WTC11 (cell line): ENCODE measurements around the gene STXBP1. TPM values are rescaled to one million over a fixed set of nuclear protein-coding genes. Genes with fewer than 3 reads are reported as not detected.

Experiments used
- ATAC-seq: fragments of 200-7000 bp; cut with Tn5 transposase; 2 replicates; pipeline ENCODE4 v1.10.0; 2021; ENCODE audit warnings: mild to moderate bottlenecking, moderate library complexity
- CTCF ChIA-PET: fragments of 300-600 bp; sonication (Branson Sonifier 250); formaldehyde crosslinking; loops from one replicate; lab custom pipeline; 2021; ENCODE audit warnings: antibody characterized with exemption; lab: Charles Lee
- POLR2A ChIA-PET: fragments of 350-600 bp; sonication (Branson Sonifier 250); formaldehyde crosslinking; loops from one replicate; lab custom pipeline; 2021; ENCODE audit warnings: antibody characterized with exemption; lab: Charles Lee
- DNase-seq: peaks from one replicate; pipeline ENCODE4 v3.0.0; 2021; ENCODE audit warnings: low spot score
- H3K27ac Mint-ChIP-seq: 2 replicates; pipeline ENCODE4 v1.8.0; 2021; ENCODE audit warnings: mixed read lengths
- H3K27me3 Mint-ChIP-seq: 2 replicates; pipeline ENCODE4 v1.8.0; 2021; ENCODE audit warnings: low read depth, mild to moderate bottlenecking, moderate library complexity, mixed read lengths
- H3K36me3 Mint-ChIP-seq: 2 replicates; pipeline ENCODE4 v1.8.0; 2021; ENCODE audit warnings: mixed read lengths
- H3K4me1 Mint-ChIP-seq: 2 replicates; pipeline ENCODE4 v1.8.0; 2022; ENCODE audit warnings: mixed read lengths
- H3K4me3 Mint-ChIP-seq: 2 replicates; pipeline ENCODE4 v1.8.0; 2021; ENCODE audit warnings: mild to moderate bottlenecking, moderate library complexity, mixed read lengths
- H3K9me3 Mint-ChIP-seq: 2 replicates; pipeline ENCODE4 v1.8.0; 2021; ENCODE audit warnings: mixed read lengths
- AFF4 ChIP-seq: sonication (generic); formaldehyde crosslinking; IDR thresholded peaks from 2 replicates; pipeline ENCODE4 v1.8.1; 2023; ENCODE audit warnings: mild to moderate bottlenecking, missing genetic modification reagents, borderline replicate concordance
- ESRRA ChIP-seq: sonication (generic); formaldehyde crosslinking; IDR thresholded peaks from 2 replicates; pipeline ENCODE4 v1.8.1; 2022; ENCODE audit warnings: mild to moderate bottlenecking, missing genetic modification reagents, borderline replicate concordance
- FOXP4 ChIP-seq: sonication (generic); formaldehyde crosslinking; IDR thresholded peaks from 2 replicates; pipeline ENCODE4 v1.8.0; 2022; ENCODE audit warnings: mild to moderate bottlenecking, missing genetic modification reagents
- GABPB1 ChIP-seq: sonication (generic); formaldehyde crosslinking; IDR thresholded peaks from 2 replicates; pipeline ENCODE4 v1.8.1; 2023; ENCODE audit warnings: mild to moderate bottlenecking, missing genetic modification reagents
- KAT7 ChIP-seq: sonication (generic); formaldehyde crosslinking; IDR thresholded peaks from 2 replicates; pipeline ENCODE4 v1.8.1; 2023; ENCODE audit warnings: missing genetic modification reagents, mild to moderate bottlenecking, borderline replicate concordance
- NR1H2 ChIP-seq: sonication (generic); formaldehyde crosslinking; IDR thresholded peaks from 2 replicates; pipeline ENCODE4 v1.9.0; 2021; ENCODE audit warnings: mild to moderate bottlenecking, moderate library complexity, missing genetic modification reagents
- PRRX2 ChIP-seq: fragments of 250-450 bp; sonication (Bioruptor Pico); IDR thresholded peaks from 2 replicates; pipeline ENCODE4 v1.8.0; 2021; ENCODE audit warnings: mild to moderate bottlenecking
- RORB ChIP-seq: fragments of 250-450 bp; sonication (Bioruptor Pico); IDR thresholded peaks from 2 replicates; pipeline ENCODE4 v1.9.0; 2021; ENCODE audit warnings: mild to moderate bottlenecking
- SMAD3 ChIP-seq: sonication (generic); formaldehyde crosslinking; IDR thresholded peaks from 2 replicates; pipeline ENCODE4 v1.8.0; 2022; ENCODE audit warnings: missing genetic modification reagents, mild to moderate bottlenecking, borderline replicate concordance
- USF1 ChIP-seq: sonication (generic); formaldehyde crosslinking; IDR thresholded peaks from 2 replicates; pipeline ENCODE4 v1.8.0; 2022; ENCODE audit warnings: mild to moderate bottlenecking, missing genetic modification reagents
- ZNF317 ChIP-seq: sonication (generic); formaldehyde crosslinking; IDR thresholded peaks from 2 replicates; pipeline ENCODE4 v1.8.1; 2023; ENCODE audit warnings: low read depth, mild to moderate bottlenecking, moderate library complexity, missing genetic modification reagents, borderline replicate concordance
- ZNF416 ChIP-seq: fragments of 250-450 bp; sonication (Bioruptor Pico); IDR thresholded peaks from 2 replicates; pipeline ENCODE4 v1.9.0; 2021; ENCODE audit warnings: mild to moderate bottlenecking, inconsistent platforms
- total RNA-seq: library from RNA; stranded (reverse); gene quantifications from 3 replicates; pipeline ENCODE4 v1.2.3, GENCODE V29; 2021
- TF ChIP-seq, protein P1 (sequence below): fragments of 250-450 bp; sonication (Bioruptor Pico); IDR thresholded peaks from 2 replicates; pipeline ENCODE4 v1.8.0; 2021; ENCODE audit warnings: mild to moderate bottlenecking
- TF ChIP-seq, protein P2 (sequence below): sonication (generic); formaldehyde crosslinking; IDR thresholded peaks from 2 replicates; pipeline ENCODE4 v1.8.1; 2022; ENCODE audit warnings: mild to moderate bottlenecking, moderate library complexity, missing genetic modification reagents
- TF ChIP-seq, protein P3 (sequence below): sonication (generic); formaldehyde crosslinking; IDR thresholded peaks from 2 replicates; pipeline ENCODE4 v1.8.1; 2022; ENCODE audit warnings: low read depth, missing genetic modification reagents, borderline replicate concordance
- TF ChIP-seq, protein P4 (sequence below): fragments of 250-450 bp; sonication (Bioruptor Pico); conservative IDR thresholded peaks from 2 replicates; pipeline ENCODE4 v1.9.0; 2021; ENCODE audit warnings: mild to moderate bottlenecking
- TF ChIP-seq, protein P5 (sequence below): fragments of 250-450 bp; sonication (Bioruptor Pico); IDR thresholded peaks from 2 replicates; pipeline ENCODE4 v1.9.0; 2021; ENCODE audit warnings: mild to moderate bottlenecking

Gene STXBP1
- total RNA-seq, 1 experiment from 2014 or later, result 37.1 TPM

DNA sequence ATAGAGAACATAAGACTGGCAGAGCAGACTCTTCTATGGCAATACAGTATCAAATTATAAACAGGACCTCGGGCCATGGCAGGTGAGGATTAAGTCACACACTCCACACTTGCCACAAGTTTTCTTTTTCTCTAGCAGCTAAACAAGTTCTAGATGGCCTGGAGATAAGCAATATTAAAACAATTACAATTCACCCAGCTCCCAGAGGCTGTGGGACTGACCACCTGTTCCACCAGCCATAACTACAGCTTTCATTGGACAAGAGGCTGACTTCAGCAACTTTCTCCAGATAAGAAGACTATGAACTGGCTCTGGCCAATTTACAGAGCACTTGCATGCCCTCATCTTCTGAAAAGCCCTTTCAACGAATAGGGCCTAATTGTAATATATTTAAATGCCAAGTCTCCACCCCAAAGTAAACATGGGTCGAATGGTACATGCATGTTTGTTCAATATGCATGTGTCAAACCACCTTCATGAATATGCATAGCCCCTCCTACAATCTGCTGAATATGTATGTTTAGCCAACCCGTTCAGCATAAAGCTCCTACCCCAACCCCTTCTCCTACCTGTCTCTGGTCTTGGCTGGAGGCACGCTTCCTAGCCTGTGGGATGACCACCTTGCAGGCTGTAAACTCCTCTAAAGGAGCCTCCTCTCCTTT is 88.6 kb downstream of the STXBP1 start:
- H3K9me3 Mint-ChIP-seq, result no peaks in the 10 kb centered on the region
- ATAC-seq, result no peak
- H3K27me3 Mint-ChIP-seq, result peaks cover 4% of the 10 kb centered on the region
- DNase-seq, result no peak
- no peaks in the 10 kb centered on the region for H3K36me3 Mint-ChIP-seq
- no peak overlapping the region for H3K27ac Mint-ChIP-seq
- H3K4me1 Mint-ChIP-seq, result peaks cover 3% of the 10 kb centered on the region; the same call in 1 of the 2 replicates
- H3K4me3 Mint-ChIP-seq, result no peak overlapping the region
- POLR2A ChIA-PET, result no interaction called here
- TF ChIP-seq RORB (CRISPR knock-in tag) (no peak), USF1 (no peak), ZNF416 (CRISPR knock-in tag) (no peak), KAT7 (no peak), NR1H2 (CRISPR knock-in tag) (no peak), SMAD3 (no peak), PRRX2 (CRISPR knock-in tag) (no peak), GABPB1 (CRISPR knock-in tag) (no peak), AFF4 (no peak)
- TF ChIP-seq, protein P1, sequence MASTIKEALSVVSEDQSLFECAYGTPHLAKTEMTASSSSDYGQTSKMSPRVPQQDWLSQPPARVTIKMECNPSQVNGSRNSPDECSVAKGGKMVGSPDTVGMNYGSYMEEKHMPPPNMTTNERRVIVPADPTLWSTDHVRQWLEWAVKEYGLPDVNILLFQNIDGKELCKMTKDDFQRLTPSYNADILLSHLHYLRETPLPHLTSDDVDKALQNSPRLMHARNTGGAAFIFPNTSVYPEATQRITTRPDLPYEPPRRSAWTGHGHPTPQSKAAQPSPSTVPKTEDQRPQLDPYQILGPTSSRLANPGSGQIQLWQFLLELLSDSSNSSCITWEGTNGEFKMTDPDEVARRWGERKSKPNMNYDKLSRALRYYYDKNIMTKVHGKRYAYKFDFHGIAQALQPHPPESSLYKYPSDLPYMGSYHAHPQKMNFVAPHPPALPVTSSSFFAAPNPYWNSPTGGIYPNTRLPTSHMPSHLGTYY, result no peak
- TF ChIP-seq, protein P2, sequence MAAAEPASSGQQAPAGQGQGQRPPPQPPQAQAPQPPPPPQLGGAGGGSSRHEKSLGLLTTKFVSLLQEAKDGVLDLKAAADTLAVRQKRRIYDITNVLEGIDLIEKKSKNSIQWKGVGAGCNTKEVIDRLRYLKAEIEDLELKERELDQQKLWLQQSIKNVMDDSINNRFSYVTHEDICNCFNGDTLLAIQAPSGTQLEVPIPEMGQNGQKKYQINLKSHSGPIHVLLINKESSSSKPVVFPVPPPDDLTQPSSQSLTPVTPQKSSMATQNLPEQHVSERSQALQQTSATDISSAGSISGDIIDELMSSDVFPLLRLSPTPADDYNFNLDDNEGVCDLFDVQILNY (CRISPR knock-in tag), result no peak
- TF ChIP-seq, protein P3, sequence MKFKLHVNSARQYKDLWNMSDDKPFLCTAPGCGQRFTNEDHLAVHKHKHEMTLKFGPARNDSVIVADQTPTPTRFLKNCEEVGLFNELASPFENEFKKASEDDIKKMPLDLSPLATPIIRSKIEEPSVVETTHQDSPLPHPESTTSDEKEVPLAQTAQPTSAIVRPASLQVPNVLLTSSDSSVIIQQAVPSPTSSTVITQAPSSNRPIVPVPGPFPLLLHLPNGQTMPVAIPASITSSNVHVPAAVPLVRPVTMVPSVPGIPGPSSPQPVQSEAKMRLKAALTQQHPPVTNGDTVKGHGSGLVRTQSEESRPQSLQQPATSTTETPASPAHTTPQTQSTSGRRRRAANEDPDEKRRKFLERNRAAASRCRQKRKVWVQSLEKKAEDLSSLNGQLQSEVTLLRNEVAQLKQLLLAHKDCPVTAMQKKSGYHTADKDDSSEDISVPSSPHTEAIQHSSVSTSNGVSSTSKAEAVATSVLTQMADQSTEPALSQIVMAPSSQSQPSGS (CRISPR knock-in tag), result no peak
- CTCF ChIA-PET, result interaction anchor here (0.5 to 3.4 kb wide), 3 partner anchors 34 to 216 kb away, joined by 3 to 11 read pairs (median 3); partner anchors contain the start of genes ST6GALNAC4 and TOR2A

DNA sequence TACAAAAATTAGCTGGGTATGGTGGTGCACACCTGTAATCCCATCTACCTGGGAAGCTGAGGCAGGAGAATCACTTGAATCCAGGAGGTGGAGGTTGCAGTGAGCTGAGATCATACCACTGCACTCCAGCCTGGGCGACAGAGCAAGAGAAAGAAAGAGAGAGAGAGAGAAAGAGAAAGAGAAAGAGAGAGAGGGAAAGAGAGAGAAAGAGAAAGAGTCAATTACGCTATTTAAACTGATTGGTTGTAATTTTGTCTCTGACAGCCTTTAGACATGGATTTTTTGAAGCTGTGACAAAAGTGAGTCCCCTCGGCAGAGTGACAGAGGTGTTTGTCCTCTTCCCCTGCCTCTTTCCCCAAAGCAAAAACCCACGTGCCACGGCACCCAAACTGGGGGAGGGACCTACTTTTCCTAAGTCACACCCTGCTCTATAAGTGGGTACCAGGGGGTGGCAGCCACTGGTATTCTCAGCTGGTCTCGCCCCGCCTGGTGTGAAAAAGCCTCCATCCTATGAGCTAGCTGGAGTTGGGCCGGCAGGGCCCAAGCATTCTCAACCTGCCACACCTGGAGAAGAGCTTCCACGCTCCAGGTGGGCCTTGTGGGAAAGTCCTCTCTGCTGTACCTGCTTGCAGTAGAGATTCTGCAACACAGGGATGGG is 91.3 kb downstream of the STXBP1 start:
- Mint-ChIP-seq H3K4me3 (no peak overlapping the region), H3K27ac (no peak overlapping the region), H3K9me3 (peaks cover under 1% of the 10 kb centered on the region), H3K4me1 (peaks cover 13% of the 10 kb centered on the region), H3K27me3 (peaks cover 4% of the 10 kb centered on the region; the same call in 1 of the 2 replicates), H3K36me3 (no peaks in the 10 kb centered on the region)
- CTCF ChIA-PET, result interaction anchor here (0.6 to 5.8 kb wide), 8 partner anchors 11 to 218 kb away, joined by 3 to 56 read pairs (median 4); partner anchors contain the start of gene TOR2A
- DNase-seq (no peak), ATAC-seq (no peak)
- POLR2A ChIA-PET, result interaction anchor here (1.0 kb wide), 1 partner anchor 124 kb away, joined by 3 read pairs; no protein-coding TSS in a partner anchor
- no peak for TF ChIP-seq ZNF317 (CRISPR knock-in tag)
- TF ChIP-seq, protein P4, sequence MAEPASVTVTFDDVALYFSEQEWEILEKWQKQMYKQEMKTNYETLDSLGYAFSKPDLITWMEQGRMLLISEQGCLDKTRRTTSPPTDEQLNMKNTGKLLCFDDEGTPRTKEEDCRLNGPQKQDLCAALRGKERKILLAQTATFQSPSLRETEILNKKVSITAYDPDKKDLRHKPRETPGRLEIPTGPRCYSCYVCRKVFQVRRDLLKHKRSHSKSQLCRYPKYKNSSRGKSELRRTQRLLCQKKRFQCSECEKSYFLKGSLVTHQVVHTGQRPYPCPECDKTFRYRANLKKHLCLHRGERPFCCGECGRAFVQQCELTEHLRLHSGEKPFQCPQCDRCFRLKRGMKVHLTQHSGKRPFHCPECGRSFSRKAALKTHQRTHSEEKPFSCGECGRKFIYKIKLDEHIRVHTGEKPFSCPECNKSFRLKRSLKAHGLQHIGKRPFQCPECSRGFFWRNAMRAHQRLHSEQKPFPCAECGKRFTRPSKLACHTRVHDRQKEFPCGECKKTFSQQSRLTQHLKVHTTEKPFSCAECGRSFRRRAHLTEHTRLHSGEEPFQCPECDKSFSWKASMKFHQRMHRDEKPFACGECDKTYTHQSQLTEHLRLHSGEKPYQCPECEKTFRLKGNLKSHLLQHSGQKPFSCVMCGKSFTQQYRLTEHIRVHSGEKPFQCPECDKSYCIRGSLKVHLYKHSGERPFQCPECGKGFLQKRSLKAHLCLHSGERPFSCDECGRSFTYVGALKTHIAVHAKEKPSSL (CRISPR knock-in tag), result no peak
- TF ChIP-seq, protein P5, sequence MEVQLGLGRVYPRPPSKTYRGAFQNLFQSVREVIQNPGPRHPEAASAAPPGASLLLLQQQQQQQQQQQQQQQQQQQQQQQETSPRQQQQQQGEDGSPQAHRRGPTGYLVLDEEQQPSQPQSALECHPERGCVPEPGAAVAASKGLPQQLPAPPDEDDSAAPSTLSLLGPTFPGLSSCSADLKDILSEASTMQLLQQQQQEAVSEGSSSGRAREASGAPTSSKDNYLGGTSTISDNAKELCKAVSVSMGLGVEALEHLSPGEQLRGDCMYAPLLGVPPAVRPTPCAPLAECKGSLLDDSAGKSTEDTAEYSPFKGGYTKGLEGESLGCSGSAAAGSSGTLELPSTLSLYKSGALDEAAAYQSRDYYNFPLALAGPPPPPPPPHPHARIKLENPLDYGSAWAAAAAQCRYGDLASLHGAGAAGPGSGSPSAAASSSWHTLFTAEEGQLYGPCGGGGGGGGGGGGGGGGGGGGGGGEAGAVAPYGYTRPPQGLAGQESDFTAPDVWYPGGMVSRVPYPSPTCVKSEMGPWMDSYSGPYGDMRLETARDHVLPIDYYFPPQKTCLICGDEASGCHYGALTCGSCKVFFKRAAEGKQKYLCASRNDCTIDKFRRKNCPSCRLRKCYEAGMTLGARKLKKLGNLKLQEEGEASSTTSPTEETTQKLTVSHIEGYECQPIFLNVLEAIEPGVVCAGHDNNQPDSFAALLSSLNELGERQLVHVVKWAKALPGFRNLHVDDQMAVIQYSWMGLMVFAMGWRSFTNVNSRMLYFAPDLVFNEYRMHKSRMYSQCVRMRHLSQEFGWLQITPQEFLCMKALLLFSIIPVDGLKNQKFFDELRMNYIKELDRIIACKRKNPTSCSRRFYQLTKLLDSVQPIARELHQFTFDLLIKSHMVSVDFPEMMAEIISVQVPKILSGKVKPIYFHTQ (CRISPR knock-in tag), result no peak
- TF ChIP-seq ESRRA, result no peak
- TF ChIP-seq KAT7, result no peak
- TF ChIP-seq FOXP4 (CRISPR knock-in tag), result no peak
